HepG2 (cell line): Measurements from ENCODE around the gene FUT8. TPM values are rescaled to one million over a fixed set of nuclear protein-coding genes. Genes with fewer than 3 reads are reported as not detected.

Experiments used
- BORCS8-MEF2B ChIP-seq: sonication (generic); formaldehyde crosslinking; IDR thresholded peaks from 2 replicates; pipeline ENCODE4 v1.8.0; 2022; ENCODE audit warnings: mild to moderate bottlenecking, missing genetic modification reagents
- CAMTA2 ChIP-seq: sonication (generic); formaldehyde crosslinking; IDR thresholded peaks from 2 replicates; pipeline ENCODE4 v1.4.0; 2020; ENCODE audit warnings: mild to moderate bottlenecking, missing genetic modification reagents, borderline replicate concordance
- CERS6 ChIP-seq: sonication (generic); formaldehyde crosslinking; IDR thresholded peaks from 2 replicates; pipeline ENCODE4 v1.5.0; 2020; ENCODE audit warnings: missing genetic modification reagents
- FOXC1 ChIP-seq: sonication (generic); formaldehyde crosslinking; IDR thresholded peaks from 2 replicates; pipeline ENCODE4 v1.8.0; 2022; ENCODE audit warnings: mild to moderate bottlenecking, missing genetic modification reagents, borderline replicate concordance
- KLF15 ChIP-seq: sonication (generic); formaldehyde crosslinking; IDR thresholded peaks from 2 replicates; pipeline ENCODE4 v1.8.1; 2023; ENCODE audit warnings: borderline replicate concordance, mild to moderate bottlenecking, inconsistent platforms, missing genetic modification reagents, mixed read lengths
- NFKBIZ ChIP-seq: IDR thresholded peaks from 2 replicates; pipeline ENCODE4 v1.6.1; 2018; ENCODE audit warnings: missing genetic modification reagents, missing compliant biosample characterization
- NPAS2 ChIP-seq: sonication (generic); formaldehyde crosslinking; IDR thresholded peaks from 2 replicates; pipeline ENCODE4 v1.8.0; 2022; ENCODE audit warnings: mild to moderate bottlenecking, missing genetic modification reagents, borderline replicate concordance
- POGK ChIP-seq: sonication (generic); formaldehyde crosslinking; conservative IDR thresholded peaks from 2 replicates; pipeline ENCODE4 v1.8.0; 2022; ENCODE audit warnings: mild to moderate bottlenecking, moderate library complexity, missing genetic modification reagents
- YEATS4 ChIP-seq: sonication (generic); formaldehyde crosslinking; IDR thresholded peaks from 2 replicates; pipeline ENCODE4 v1.4.0; 2020; ENCODE audit warnings: missing genetic modification reagents, borderline replicate concordance
- ZBTB39 ChIP-seq: sonication (generic); formaldehyde crosslinking; IDR thresholded peaks from 2 replicates; pipeline ENCODE4 v1.5.0; 2020; ENCODE audit warnings: missing genetic modification reagents
- ZNF562 ChIP-seq: sonication (generic); formaldehyde crosslinking; IDR thresholded peaks from 2 replicates; pipeline ENCODE4 v1.8.0; 2022; ENCODE audit warnings: missing genetic modification reagents, borderline replicate concordance
- ZNF616 ChIP-seq: sonication (generic); formaldehyde crosslinking; IDR thresholded peaks from 2 replicates; pipeline ENCODE4 v1.5.0; 2020; ENCODE audit warnings: low read depth, mild to moderate bottlenecking, missing genetic modification reagents
- ZUFSP ChIP-seq: sonication (generic); formaldehyde crosslinking; IDR thresholded peaks from 2 replicates; pipeline ENCODE4 v1.9.0; 2021; ENCODE audit warnings: missing genetic modification reagents, mild to moderate bottlenecking, borderline replicate concordance
- polyA plus RNA-seq, 8 experiments: library from polyadenylated mRNA; depleted of rRNA in 3 of 8; stranded (reverse) in 7 of 8; unstranded in 1 of 8; fragments of >200 nt; fragmentation: Illumina TruSeq in 4 of 8; extraction: Trizol in 4 of 8; gene quantifications; 2 replicates each; pipeline versions ENCODE4 v1.2.1 to v1.2.3, GENCODE V29; 2011 to 2016; ENCODE audit warnings: low read depth in 4 of 8, missing spikeins in 1 of 8, mixed read lengths in 1 of 8; ENCODE audit not compliant: insufficient read depth in 1 of 8
- total RNA-seq, 5 experiments: library from RNA; depleted of rRNA; stranded (reverse); fragments of >200 nt; fragmentation: Illumina TruSeq; extraction: Trizol; gene quantifications; 2 replicates each; pipeline ENCODE4 v1.2.3, GENCODE V29; 2016; ENCODE audit warnings: low read depth in 1 of 5

Gene FUT8
- total and polyA plus RNA-seq, 2 of the 13 experiments (the other 11 are each of a cell fraction or from before 2014, with no cell fraction given), result 9.3 to 17.5 TPM

DNA sequence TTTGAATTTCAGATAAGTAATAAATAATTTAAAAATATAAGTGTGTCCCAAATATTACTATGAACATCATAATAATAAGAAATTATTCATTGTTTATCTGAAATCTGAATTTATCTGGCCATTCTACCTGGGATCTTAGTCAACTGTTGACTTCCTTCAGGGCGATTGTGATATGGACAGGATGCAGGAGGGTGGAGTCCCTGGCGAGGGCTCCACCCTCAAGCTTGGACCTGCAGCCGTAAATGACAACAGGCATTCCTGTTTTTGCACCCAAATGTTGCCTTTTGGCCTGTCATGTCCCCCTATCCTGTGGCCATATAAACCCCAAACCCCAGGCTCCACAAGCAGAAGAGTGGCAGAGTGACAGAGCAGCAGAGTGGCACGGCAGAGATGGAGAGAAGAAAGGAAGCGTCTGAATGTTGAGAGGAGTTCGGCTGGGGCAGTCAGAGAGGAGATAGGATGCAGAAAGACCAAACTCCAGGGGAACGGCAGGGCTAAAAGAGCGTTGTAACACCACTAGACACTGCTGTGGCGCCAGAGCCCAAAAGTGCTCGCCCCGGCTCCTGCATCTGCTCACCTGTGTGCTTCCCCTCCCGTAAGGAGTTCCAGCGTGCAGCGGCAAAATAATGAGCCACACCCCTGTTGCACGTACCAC, 39.4 kb upstream of the FUT8 start (continued):
- TF ChIP-seq CAMTA2 (CRISPR knock-in tag), result no peak
- TF ChIP-seq ZUFSP (CRISPR knock-in tag), result no peak
- no peak for TF ChIP-seq CERS6 (CRISPR knock-in tag)
- no peak for TF ChIP-seq KLF15 (CRISPR knock-in tag)
- TF ChIP-seq ZNF616 (CRISPR knock-in tag), result no peak
- no peak for TF ChIP-seq ZBTB39
- TF ChIP-seq NPAS2 (CRISPR knock-in tag), result no peak
- no peak for TF ChIP-seq ZNF562 (CRISPR knock-in tag)
- no peak for TF ChIP-seq YEATS4
- no peak for TF ChIP-seq BORCS8-MEF2B
- TF ChIP-seq FOXC1 (CRISPR knock-in tag), result no peak
- no peak for TF ChIP-seq NFKBIZ (CRISPR knock-in tag)
- TF ChIP-seq POGK (CRISPR knock-in tag), result no peak
